GM10847 (cell line): ENCODE measurements around the gene EVI5.

Experiments
- POLR2A ChIP-seq: IDR thresholded peaks from 2 replicates; pipeline ENCODE4 v1.6.1; 2011; ENCODE audit not compliant: insufficient read length; ENCODE audit errors: extremely low read depth

EVI5 gene

DNA sequence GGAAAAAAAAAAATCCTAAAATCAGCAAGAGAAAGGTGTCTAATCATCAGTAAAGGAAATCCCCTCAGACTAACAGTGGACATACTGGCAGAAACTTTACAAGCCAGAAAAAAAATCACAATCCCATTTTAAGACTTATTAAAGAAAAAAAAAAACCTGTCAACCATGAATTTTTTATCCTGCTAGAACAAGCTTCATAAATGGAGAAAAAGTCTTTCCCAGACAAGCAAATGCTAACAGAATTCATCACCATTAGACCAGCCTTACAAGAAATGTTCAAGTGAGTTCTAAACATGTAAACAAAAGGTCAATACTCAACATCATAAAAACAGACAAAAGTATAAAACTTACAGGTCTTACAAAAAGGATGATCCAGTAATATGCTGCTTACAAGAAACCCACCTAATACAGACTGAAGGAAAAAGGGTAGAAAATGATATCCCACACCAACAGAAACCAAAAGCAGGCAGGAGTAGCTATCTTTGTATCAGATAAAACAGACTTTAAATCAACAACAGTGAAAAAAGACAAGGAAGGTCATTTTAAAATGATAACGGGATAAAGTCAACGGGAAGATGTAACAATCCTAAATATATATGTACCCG lies 129.6 kb downstream of the EVI5 start:
- TF ChIP-seq POLR2A: no peak

DNA sequence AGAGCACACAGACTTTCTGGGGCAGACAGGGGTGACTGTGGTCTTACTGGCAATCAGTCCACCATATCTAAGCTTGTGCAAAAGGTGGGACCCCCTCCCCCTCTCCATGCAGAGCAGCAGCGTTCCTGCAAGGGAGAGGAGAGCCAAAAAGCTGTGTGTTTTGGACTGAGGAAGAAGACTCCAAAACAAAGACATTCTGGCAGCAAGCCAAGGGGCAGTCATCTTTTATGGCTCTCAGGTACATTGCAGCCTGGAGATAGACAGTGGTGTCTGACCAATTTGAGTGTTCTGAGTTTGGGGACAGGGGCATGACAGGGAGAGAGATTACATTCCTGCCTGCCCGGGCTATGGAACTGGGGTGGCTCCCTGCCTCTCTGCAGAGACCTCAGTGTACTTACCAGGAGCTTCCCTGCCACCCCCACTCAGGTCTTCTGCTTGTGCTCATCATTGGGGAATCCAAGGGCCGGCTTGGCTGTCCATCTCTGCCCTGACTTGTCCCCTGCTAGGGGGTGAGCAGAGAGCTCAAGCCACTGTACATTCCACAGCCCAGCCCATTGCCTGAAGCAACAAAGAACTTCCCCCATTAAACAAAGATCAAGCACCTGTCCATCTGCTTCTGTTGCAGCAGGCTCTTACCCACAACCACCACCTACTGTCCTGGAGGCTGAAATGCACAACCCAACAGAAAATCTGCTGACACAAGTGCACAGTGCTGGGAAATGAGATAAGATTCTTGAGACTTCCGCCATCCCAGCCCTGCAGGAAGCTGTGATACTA lies 131.1 kb downstream of the EVI5 start:
- TF ChIP-seq POLR2A: no peak

DNA sequence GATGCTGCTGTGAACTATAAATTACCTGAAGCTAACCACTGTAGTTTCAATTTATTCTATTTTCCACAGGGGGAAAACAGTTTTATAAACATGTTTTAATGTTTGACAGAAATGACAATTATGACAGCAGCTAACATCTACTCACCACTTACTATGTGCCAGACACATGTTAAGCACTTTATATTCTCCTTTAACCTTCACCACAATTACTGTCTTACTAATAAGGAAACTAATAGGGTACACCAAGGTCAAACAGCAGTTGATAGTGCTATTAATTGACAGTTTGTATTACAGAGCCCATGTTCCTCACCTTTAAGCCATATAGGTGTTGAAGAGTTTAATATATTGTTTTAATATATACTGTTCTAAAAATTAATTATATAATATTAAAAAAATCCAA lies 146.4 kb downstream of the EVI5 start:
- no peak for TF ChIP-seq POLR2A

DNA sequence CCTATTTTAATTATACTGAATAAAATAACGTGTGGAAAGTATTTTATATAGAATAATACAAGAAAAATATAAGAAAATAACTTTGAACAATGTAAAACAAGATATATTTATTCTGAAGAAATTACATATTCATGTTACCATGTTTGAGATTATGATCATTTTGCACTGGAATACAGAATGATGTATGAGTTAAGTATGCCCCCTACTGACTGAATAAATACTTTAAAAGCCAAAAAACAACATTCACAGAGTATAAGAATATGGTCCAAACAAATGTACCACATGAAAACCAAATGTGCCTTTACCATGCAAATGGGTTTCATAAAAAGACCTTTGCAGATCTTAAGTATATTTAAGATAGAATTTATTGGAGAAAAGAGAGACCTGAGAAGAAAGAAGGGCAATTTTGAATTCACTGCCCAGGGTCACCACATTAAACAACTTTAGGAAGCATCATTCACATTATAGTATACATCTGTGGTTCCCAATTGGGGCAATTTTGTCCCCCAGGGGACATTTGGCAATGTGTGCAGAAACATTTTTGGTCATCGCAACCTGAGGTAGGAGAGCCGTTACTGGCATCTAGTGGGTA lies 161.6 kb downstream of the EVI5 start:
- no peak for TF ChIP-seq POLR2A

GRCh38 chr1:92619466-92620189 lies 165.3 kb downstream of the EVI5 start:
- no peak for TF ChIP-seq POLR2A

GRCh38 chr1:92601044-92601443 lies 183.9 kb downstream of the EVI5 start:
- no peak for TF ChIP-seq POLR2A

- no peak for TF ChIP-seq POLR2A
Observed at GRCh38 chr1:92599184-92599583, 185.7 kb downstream of the EVI5 start.

- TF ChIP-seq POLR2A: no peak
Observed at GRCh38 chr1:92587445-92587844, 197.5 kb downstream of the EVI5 start.

- no peak for TF ChIP-seq POLR2A
Observed at GRCh38 chr1:92585831-92586230, 199.1 kb downstream of the EVI5 start.

DNA sequence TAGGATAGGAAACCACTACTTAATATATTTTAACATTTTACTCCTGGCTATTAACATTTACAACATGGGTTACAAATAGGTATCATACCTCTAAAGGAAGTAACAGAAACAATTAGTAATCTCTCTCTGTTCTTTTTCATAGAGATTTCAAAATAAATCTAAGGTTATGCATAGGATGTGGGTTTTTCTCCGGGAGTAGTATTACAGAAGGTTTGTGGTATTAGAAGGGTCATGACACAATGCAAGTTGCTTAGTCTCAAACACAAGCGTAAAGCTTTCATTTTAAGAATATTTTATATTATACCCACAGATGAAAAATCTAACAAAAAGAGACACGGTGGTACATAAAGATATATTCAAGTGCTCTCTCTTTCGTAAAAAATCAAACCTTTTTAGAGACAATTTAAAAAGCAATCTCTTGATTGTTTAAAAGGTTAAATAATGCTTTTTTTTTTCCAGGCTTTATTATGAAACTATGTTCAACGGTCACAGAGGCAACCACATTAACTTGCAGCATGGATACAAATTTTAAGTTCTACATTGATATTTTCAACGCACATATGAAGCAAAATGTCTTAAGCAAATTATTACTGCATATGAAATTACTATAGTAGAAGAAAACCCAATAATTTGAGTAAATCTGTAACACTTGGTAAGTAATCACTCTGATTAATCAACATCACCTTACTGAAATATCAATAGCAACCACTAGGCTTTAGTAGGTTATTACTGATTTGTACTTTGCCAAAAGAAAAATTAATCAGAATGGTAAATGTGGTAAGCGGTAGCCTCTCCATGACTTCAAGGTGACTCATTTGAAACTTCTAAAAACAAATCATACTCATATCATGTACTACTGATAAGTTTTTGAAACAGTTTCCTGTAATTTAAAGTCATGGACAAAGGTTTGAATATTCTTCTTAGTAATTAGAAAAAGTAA lies 200.8 kb downstream of the EVI5 start:
- TF ChIP-seq POLR2A: no peak

DNA sequence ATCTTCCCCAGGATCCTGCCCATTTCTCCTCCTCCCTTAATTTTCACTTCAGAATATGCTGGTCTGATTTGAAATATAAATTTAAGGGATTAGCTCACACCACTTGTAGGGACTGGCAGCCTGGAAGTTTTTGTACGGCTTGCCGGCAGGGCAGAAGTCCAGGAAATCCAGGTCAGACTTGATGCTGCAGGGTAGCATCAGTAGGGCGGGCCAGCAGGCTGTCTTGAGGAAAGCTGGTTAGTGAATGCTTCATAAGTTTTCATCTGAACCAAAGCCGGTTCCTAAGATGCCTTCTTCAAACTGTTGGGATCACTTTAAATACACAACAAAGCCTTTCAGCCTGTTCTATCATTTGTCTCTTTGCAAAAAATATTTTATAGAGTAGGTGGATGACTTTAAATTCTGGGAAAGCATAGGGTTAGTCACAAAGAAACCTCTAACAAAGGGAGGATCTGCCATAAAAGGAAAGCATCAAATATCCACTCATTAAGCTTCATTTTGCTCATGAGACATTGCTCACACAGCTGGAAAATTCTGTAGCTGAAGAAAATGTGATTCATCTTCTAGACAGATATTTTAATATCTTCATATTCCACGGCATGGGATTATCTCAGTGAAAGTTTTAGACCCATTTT lies 207.5 kb downstream of the EVI5 start:
- TF ChIP-seq POLR2A: no peak

DNA sequence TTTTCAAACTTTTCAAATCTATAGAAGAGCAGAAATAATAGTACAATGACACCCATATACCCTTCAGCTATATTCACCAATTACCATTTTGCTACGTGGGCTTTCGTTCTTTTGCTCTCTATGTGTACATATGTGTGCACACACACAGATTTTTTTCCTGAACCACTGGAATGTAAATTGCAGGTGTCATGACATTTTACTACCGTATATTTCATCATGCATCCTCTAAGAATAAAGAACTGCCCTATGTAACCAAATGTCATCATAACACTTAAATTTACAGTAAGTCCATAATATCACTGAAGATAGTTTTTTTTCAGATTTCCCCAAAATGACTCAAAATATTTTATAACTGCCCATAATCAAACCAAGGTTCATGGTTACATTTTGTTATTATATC lies 209.8 kb downstream of the EVI5 start:
- TF ChIP-seq POLR2A: no peak

- TF ChIP-seq POLR2A: no peak
Observed at GRCh38 chr1:92572520-92572919, 212.4 kb downstream of the EVI5 start.

GRCh38 chr1:92571578-92571977 lies 213.3 kb downstream of the EVI5 start:
- TF ChIP-seq POLR2A: no peak
